NOMO-1 treated with dmso at 0.1 percent for 144 hours (cell line): ENCODE results near the gene TSPAN7.

Source experiments
- DNase-seq: peaks from one replicate; lab custom pipeline; 2025; ENCODE audit not compliant: unreplicated experiment; lab: John Stamatoyannopoulos, UW

The TSPAN7 gene

GRCh38 chrX:38643903-38644302 is 82.6 kb downstream of the TSPAN7 start:
- DNase-seq, result no peak

DNA sequence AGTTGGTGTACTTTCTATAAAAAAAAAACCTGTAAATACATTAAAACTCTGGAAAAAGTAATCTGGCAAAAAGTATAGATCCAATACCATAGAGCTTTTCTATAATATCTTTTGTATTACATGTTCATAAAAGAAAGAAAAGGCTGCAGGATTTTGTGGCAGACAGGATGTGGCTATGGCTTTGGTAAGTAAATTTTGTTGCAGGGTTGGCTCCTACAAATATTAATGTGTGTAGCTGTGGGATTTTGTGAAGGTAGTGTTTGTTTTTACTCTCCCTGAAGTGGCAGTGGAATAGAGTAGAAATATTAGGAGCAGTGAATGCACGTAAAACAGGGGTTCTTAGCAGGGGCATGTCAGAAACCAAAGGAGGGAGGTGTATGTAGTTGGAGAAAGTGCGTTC is 84.8 kb downstream of the TSPAN7 start:
- DNase-seq, result no peak

DNA sequence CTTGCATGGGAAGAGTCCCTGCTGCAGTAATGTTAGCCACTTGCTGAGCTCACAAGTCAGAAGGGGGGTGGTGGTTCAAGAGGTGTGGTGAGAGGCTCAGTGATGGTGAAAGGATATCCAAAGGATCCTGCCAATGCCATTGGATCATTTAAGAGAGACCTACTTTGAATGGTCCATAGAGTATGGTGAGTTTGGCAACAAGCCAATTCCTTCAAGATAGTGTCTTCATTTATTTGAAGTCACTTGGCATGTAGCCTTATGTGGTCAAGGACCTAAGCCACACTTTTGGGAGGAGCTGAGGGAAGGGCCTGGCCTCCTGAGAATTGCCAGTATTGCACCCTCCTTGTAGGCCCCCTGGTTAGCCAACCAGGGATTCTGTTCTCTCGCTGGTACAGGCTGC is 87.9 kb downstream of the TSPAN7 start:
- no peak for DNase-seq

- DNase-seq, result no peak
Measured at GRCh38 chrX:38649674-38650647, 88.6 kb downstream of the TSPAN7 start.

- DNase-seq, result no peak
Measured at GRCh38 chrX:38651625-38652601, 90.6 kb downstream of the TSPAN7 start.

- DNase-seq, result no peak
Measured at GRCh38 chrX:38652934-38653442, 91.6 kb downstream of the TSPAN7 start.

DNA sequence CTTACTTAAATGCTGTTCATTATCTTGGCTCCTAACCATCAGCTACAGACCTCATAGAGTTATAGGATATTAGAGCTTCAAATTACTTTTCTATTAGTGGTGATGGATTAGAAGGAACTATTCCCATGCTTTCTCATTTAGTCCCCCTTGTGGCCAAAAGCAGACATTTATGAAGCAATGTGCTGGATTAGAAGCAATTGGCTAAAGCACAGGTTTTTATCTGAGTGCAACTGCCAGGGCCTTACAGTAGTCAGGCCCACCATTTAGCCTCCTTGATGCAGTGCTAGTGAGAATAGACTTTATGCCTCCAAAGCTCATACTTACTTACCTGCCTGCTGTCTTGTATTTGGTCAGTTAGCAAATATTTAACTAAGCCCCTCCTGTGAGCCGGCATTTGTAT is 93.0 kb downstream of the TSPAN7 start:
- DNase-seq, result no peak

DNA sequence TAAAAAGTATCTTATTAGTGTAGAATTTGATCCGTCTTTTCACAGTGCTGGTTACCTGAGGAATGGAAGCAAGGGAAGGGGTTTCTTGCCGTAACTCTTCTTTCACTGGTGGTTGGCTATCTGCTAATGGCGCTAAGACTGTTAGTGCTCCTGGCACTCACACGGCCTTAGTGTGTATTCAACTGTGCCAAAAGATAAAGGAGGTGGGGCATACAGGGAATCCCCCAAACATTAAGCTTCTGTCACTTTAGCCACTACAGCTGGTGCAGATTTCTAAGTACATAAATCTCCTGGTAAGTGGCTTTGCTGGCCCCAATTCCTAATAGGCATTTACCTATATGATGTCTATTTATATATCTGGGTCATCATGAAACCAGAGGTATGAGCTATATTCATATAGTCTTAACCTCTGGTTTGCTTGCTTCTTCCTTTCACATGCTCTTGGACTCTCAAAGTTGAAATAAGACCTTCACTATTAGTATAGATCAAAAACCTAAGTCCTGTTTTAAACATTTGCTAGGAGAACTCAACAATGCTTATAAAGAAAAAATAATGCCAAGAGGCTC is 95.1 kb downstream of the TSPAN7 start:
- no peak for DNase-seq

DNA sequence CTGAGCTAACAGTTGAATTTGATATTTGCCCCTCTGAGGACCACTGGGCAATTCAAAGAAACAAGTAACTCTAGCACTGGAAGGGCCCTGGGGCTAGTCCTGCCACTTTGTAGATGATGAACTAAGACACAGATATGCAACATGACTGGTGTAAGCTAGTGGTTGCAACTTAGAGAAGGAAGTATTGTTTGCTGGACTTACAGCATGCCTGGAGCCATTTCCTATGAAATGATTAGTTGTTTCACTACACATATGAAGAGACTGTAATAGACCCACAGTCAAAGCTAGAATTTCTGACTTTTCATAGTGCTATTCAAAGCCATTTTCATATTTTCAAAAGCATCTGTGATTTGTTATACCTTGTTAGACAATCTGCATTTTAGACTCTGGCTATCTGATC is 96.2 kb downstream of the TSPAN7 start:
- DNase-seq, result no peak

GRCh38 chrX:38660395-38661102 is 99.2 kb downstream of the TSPAN7 start:
- DNase-seq, result no peak

GRCh38 chrX:38661103-38661441 is 99.7 kb downstream of the TSPAN7 start:
- DNase-seq, result no peak

- no peak for DNase-seq
Measured at GRCh38 chrX:38661561-38661960, 100.2 kb downstream of the TSPAN7 start.

- no peak for DNase-seq
Measured at GRCh38 chrX:38662640-38663039, 101.3 kb downstream of the TSPAN7 start.

GRCh38 chrX:38664285-38664684 is 102.9 kb downstream of the TSPAN7 start:
- no peak for DNase-seq

DNA sequence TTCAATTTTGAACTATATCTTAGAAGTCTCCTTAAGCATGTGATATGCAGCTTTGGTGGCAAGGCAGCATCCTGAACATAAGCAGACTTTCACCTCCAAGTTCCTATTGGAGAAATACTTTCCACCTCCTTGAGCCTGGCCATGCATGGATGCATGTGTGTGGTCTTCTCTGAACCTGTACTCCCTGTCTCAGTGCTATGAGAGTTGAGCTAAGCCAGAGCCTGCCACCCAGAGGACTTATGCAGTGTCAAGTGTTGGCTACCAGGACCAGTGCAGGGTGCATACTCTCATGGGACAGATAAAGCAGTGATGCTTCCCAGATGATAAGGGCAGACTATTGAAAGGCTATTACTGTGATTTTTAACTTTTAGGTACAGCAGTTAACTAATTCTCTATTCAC is 105.6 kb downstream of the TSPAN7 start:
- DNase-seq, result no peak

- no peak for DNase-seq
Measured at GRCh38 chrX:38668771-38669170, 107.4 kb downstream of the TSPAN7 start.

GRCh38 chrX:38669428-38669827 is 108.1 kb downstream of the TSPAN7 start:
- DNase-seq, result peak; percentile 21

DNA sequence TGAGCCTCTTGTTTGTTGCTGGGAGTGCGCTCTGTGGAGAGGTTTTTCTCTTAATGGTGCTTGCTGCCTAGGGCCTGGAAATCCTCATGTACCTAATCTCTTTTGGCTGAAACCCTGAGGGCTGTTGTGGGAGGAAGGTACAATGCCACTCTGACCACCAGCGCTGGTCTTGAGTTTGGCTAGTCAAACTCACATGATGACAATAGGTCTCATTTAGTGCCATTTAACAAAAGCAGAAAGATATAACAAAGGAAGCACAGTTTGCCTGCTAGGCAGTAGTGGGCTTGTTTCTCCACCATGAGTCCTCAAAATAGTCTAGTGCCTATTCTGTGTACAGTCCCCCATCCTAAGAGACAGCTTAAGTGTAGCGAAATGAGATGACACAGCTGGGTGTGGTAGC is 111.3 kb downstream of the TSPAN7 start:
- DNase-seq, result no peak

DNA sequence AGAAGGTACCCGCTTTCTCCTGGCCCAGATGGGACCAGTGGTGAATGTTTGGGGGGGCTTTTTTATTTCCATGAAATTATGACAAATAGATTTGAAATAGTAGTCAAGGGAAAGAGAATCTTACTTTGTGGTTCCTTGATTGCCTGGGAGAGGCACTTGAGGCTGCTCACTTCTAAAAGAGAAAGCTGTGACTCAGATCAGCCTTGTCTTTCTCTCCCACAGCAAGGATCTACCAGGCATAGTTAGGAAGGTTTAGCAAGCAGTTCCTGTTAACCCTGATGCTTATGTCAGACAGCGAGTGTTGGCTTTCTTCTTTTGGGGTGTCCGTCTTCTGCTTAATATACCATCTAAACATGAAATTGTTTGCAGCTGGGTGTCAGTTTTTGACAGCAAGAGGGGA is 114.5 kb downstream of the TSPAN7 start:
- DNase-seq, result no peak

DNA sequence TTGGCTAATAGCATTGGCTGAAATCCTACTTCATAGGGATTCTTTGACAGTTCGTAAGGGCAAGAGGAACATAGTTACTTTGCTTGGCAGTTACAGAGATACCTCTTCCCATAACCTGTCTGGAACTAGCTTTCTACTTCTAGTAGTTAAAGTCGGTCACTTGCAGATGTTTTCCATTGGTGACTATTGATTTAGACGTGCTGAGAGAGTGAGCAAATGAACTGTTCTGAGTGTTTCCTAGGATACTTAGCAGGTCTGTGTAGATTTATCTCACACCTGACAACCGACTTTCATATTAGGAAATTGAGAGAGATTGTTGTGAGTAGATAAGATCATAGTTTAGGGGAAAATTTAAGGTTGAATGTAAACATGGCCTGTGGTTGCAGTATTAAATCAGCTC is 116.8 kb downstream of the TSPAN7 start:
- no peak for DNase-seq

GRCh38 chrX:38678821-38679220 is 117.5 kb downstream of the TSPAN7 start:
- no peak for DNase-seq
